GM10266 (cell line): ENCODE data around the gene PACRG.

Experiments used
- DNase-seq: peaks from one replicate; pipeline ENCODE4 v3.0.0; 2012; ENCODE audit errors: extremely low spot score
- CTCF ChIP-seq: IDR thresholded peaks from 2 replicates; pipeline ENCODE4 v1.5.1; 2012; ENCODE audit warnings: mild to moderate bottlenecking, low read depth; ENCODE audit not compliant: control insufficient read depth, insufficient read depth; ENCODE audit errors: missing control alignments

The PACRG gene

GRCh38 chr6:163062790-163063189 is 335.0 kb downstream of the PACRG start:
- no peak for DNase-seq
- no peak for TF ChIP-seq CTCF

- no peak for TF ChIP-seq CTCF
These were observed 335.8 kb downstream of the PACRG start for GRCh38 chr6:163063561-163063960.

GRCh38 chr6:163064397-163064796 is 336.6 kb downstream of the PACRG start:
- no peak for DNase-seq
- no peak for TF ChIP-seq CTCF

More at GRCh38 chr6:163063561-163063960, 335.8 kb downstream of the PACRG start:
- DNase-seq: no peak

- DNase-seq: no peak
- no peak for TF ChIP-seq CTCF
These were observed 338.4 kb downstream of the PACRG start for GRCh38 chr6:163066200-163066599.

- no peak for TF ChIP-seq CTCF
These were observed 349.4 kb downstream of the PACRG start for GRCh38 chr6:163077134-163077533.

GRCh38 chr6:163078712-163079111 is 350.9 kb downstream of the PACRG start:
- TF ChIP-seq CTCF: no peak

More at GRCh38 chr6:163077134-163077533, 349.4 kb downstream of the PACRG start:
- DNase-seq: no peak

GRCh38 chr6:163080228-163080627 is 352.5 kb downstream of the PACRG start:
- DNase-seq: no peak
- no peak for TF ChIP-seq CTCF

More at GRCh38 chr6:163078712-163079111, 350.9 kb downstream of the PACRG start:
- DNase-seq: no peak
